MCF 10A (cell line): ENCODE measurements around the gene ARHGEF25. TPM values are rescaled to one million over a fixed set of nuclear protein-coding genes. Genes with fewer than 3 reads are reported as not detected.

ENCODE experiments used
- BruUV-seq: library from RNA; stranded (reverse); fragments of 400-500 nt; replicated peaks from 2 replicates; lab custom pipeline; 2021; lab: Mats Ljungman, UMichigan
- CTCF ChIA-PET: fragments of 300-600 bp; sonication (Branson Sonifier 250); formaldehyde crosslinking; extraction: SDS; loops from one replicate; lab custom pipeline; 2021; ENCODE audit warnings: antibody characterized with exemption, inconsistent platforms; lab: Yijun Ruan, JAX
- POLR2A ChIA-PET: fragments of 300-600, 350-650 bp; sonication (Branson Sonifier 250); formaldehyde crosslinking; extraction: SDS; loops from one replicate; lab custom pipeline; 2020; ENCODE audit warnings: antibody characterized with exemption, inconsistent platforms; lab: Yijun Ruan, JAX
- DNase-seq: peaks from one replicate; pipeline ENCODE4 v3.0.0-alpha.2; 2018; ENCODE audit not compliant: unreplicated experiment
- H3K27ac Mint-ChIP-seq: one replicate; pipeline ENCODE4 v1.8.0; 2022; ENCODE audit warnings: mild to moderate bottlenecking, low read depth, mixed read lengths; ENCODE audit not compliant: unreplicated experiment
- H3K27me3 Mint-ChIP-seq: one replicate; pipeline ENCODE4 v1.8.0; 2022; ENCODE audit warnings: mixed read lengths; ENCODE audit not compliant: insufficient read depth, unreplicated experiment
- H3K36me3 Mint-ChIP-seq: one replicate; pipeline ENCODE4 v1.8.0; 2022; ENCODE audit warnings: mild to moderate bottlenecking, moderate library complexity, mixed read lengths; ENCODE audit not compliant: insufficient read depth, unreplicated experiment
- H3K4me1 Mint-ChIP-seq: one replicate; pipeline ENCODE4 v1.8.0; 2022; ENCODE audit warnings: mixed read lengths; ENCODE audit not compliant: insufficient read depth, unreplicated experiment
- H3K4me3 Mint-ChIP-seq: one replicate; pipeline ENCODE4 v1.8.0; 2022; ENCODE audit warnings: mild to moderate bottlenecking, moderate library complexity, mixed read lengths; ENCODE audit not compliant: unreplicated experiment
- H3K9me3 Mint-ChIP-seq: one replicate; pipeline ENCODE4 v1.8.0; 2022; ENCODE audit warnings: mixed read lengths; ENCODE audit not compliant: unreplicated experiment
- CTCF ChIP-seq: fragments of 200-600 bp; IDR thresholded peaks from one replicate; pipeline ENCODE4 v1.8.0; 2022; ENCODE audit warnings: antibody characterized with exemption, mild to moderate bottlenecking; ENCODE audit not compliant: unreplicated experiment
- intact Hi-C: fragments of 100-400 bp; cut with micrococcal nuclease; formaldehyde crosslinking; loops from 2 replicates; pipeline ENCODE4 v1.14.1; 2022
- total RNA-seq: library from RNA; stranded (reverse); gene quantifications from 2 replicates; pipeline ENCODE4 v1.2.3, GENCODE V29; 2022

Gene ARHGEF25
- total RNA-seq, 1 experiment from 2014 or later, result 0.37 TPM

GRCh38 chr12:57627501-57628279 lies 16.5 kb downstream of the ARHGEF25 start:
- Mint-ChIP-seq H3K4me3 (no peak overlapping the region), H3K36me3 (no peaks in the 10 kb centered on the region), H3K27me3 (peaks cover 29% of the 10 kb centered on the region), H3K9me3 (no peaks in the 10 kb centered on the region), H3K27ac (no peak overlapping the region), H3K4me1 (no peaks in the 10 kb centered on the region)
- no TSS peak for BruUV-seq
- ChIA-PET CTCF (interaction anchor here (0.7 to 2.1 kb wide), 3 partner anchors 35 to 44 kb away, joined by 3 to 10 read pairs (median 5); no protein-coding TSS in a partner anchor), POLR2A (no interaction called here)
- no peak for DNase-seq
- intact Hi-C loops, result no loop called here
- TF ChIP-seq CTCF, result no peak

GRCh38 chr12:57628280-57629191 lies 17.3 kb downstream of the ARHGEF25 start:
- POLR2A ChIA-PET, result interaction anchor here (0.6 kb wide), 1 partner anchor 228 kb away, joined by 3 read pairs; no protein-coding TSS in a partner anchor
- TF ChIP-seq CTCF, result no peak
- peaks cover 5% of the 10 kb centered on the region for H3K4me1 Mint-ChIP-seq
- peaks cover 21% of the 10 kb centered on the region for H3K27me3 Mint-ChIP-seq
- no TSS peak for BruUV-seq
- H3K36me3 Mint-ChIP-seq, result no peaks in the 10 kb centered on the region
- H3K27ac Mint-ChIP-seq, result no peak overlapping the region
- no peaks in the 10 kb centered on the region for H3K9me3 Mint-ChIP-seq
- no peak overlapping the region for H3K4me3 Mint-ChIP-seq
- CTCF ChIA-PET, result interaction anchor here (0.6 to 2.1 kb wide), 5 partner anchors 15 to 45 kb away, joined by 3 to 10 read pairs (median 5); no protein-coding TSS in a partner anchor
- intact Hi-C loops, result no loop called here
- DNase-seq, result no peak

- Mint-ChIP-seq H3K4me1 (peaks cover 5% of the 10 kb centered on the region), H3K36me3 (no peaks in the 10 kb centered on the region), H3K4me3 (no peak overlapping the region), H3K9me3 (no peaks in the 10 kb centered on the region), H3K27ac (no peak overlapping the region), H3K27me3 (peaks cover 7% of the 10 kb centered on the region)
- CTCF ChIA-PET, result interaction anchor here (0.7 to 2.4 kb wide), 5 partner anchors 9 to 1290 kb away, joined by 3 to 18 read pairs (median 5); partner anchors contain the start of gene OS9
- intact Hi-C loops, result no loop called here
- no peak for TF ChIP-seq CTCF
- POLR2A ChIA-PET, result no interaction called here
- no peak for DNase-seq
- BruUV-seq, result no TSS peak
Observed at GRCh38 chr12:57629897-57630471, 18.7 kb downstream of the ARHGEF25 start.
